Measurements from ENCODE around the gene TRPV6. TPM values are rescaled to one million over a fixed set of nuclear protein-coding genes. Genes with fewer than 3 reads are reported as not detected.

Gene TRPV6
- polyA plus RNA-seq, 4 donors, result 8.4 to 16.5 (median 11.5) TPM

GRCh38 chr7:142870566-142871259 lies 14.8 kb downstream of the TRPV6 start:
- no peak for DNase-seq (ENCODE audit: low read depth in 4 of 4, low spot score in 2 of 4)

GRCh38 chr7:142870147-142870559 lies 15.4 kb downstream of the TRPV6 start:
- no peak for DNase-seq (ENCODE audit: low read depth in 4 of 4, low spot score in 2 of 4)

GRCh38 chr7:142869434-142869833 lies 16.1 kb downstream of the TRPV6 start:
- no peak for DNase-seq (ENCODE audit: low read depth in 4 of 4, low spot score in 2 of 4)

- no peak for DNase-seq (ENCODE audit: low read depth in 4 of 4, low spot score in 2 of 4)
These were observed 16.5 kb downstream of the TRPV6 start for GRCh38 chr7:142868986-142869415.

- DNase-seq (ENCODE audit: low read depth in 4 of 4, low spot score in 2 of 4), result no peak
These were observed 17.2 kb downstream of the TRPV6 start for GRCh38 chr7:142868188-142868985.

- DNase-seq (ENCODE audit: low read depth in 4 of 4, low spot score in 2 of 4), result no peak
These were observed 18.0 kb downstream of the TRPV6 start for GRCh38 chr7:142867398-142868187.

- DNase-seq (ENCODE audit: low read depth in 4 of 4, low spot score in 2 of 4), result no peak
These were observed 18.5 kb downstream of the TRPV6 start for GRCh38 chr7:142867097-142867378.

- no peak for DNase-seq (ENCODE audit: low read depth in 4 of 4, low spot score in 2 of 4)
These were observed 19.0 kb downstream of the TRPV6 start for GRCh38 chr7:142866361-142867096.

- DNase-seq (ENCODE audit: low read depth in 4 of 4, low spot score in 2 of 4), result no peak
These were observed 19.8 kb downstream of the TRPV6 start for GRCh38 chr7:142865766-142866165.

- DNase-seq (ENCODE audit: low read depth in 4 of 4, low spot score in 2 of 4), result no peak
These were observed 20.4 kb downstream of the TRPV6 start for GRCh38 chr7:142864980-142865747.

GRCh38 chr7:142863891-142864685 lies 21.5 kb downstream of the TRPV6 start:
- no peak for DNase-seq (ENCODE audit: low read depth in 4 of 4, low spot score in 2 of 4)

- DNase-seq (ENCODE audit: low read depth in 4 of 4, low spot score in 2 of 4), result no peak
These were observed 22.7 kb downstream of the TRPV6 start for GRCh38 chr7:142862786-142863400.

- DNase-seq (ENCODE audit: low read depth in 4 of 4, low spot score in 2 of 4), result no peak
These were observed 23.2 kb downstream of the TRPV6 start for GRCh38 chr7:142862351-142862750.

GRCh38 chr7:142860968-142861367 lies 24.6 kb downstream of the TRPV6 start:
- DNase-seq (ENCODE audit: low read depth in 4 of 4, low spot score in 2 of 4), result no peak

- no peak for DNase-seq (ENCODE audit: low read depth in 4 of 4, low spot score in 2 of 4)
These were observed 25.7 kb downstream of the TRPV6 start for GRCh38 chr7:142859829-142860228.

- no peak for DNase-seq (ENCODE audit: low read depth in 4 of 4, low spot score in 2 of 4)
These were observed 26.1 kb downstream of the TRPV6 start for GRCh38 chr7:142859411-142859810.

GRCh38 chr7:142857625-142858024 lies 27.9 kb downstream of the TRPV6 start:
- no peak for DNase-seq (ENCODE audit: low read depth in 4 of 4, low spot score in 2 of 4)

GRCh38 chr7:142856565-142857245 lies 28.8 kb downstream of the TRPV6 start:
- DNase-seq (ENCODE audit: low read depth in 4 of 4, low spot score in 2 of 4), result no peak

All from left renal cortex interstitium (tissue), 4 donors.